GM04503 (cell line): ENCODE data around the gene PTBP1.
A peak's percentile ranks its signal among the peaks of the same experiment; 100 is the strongest.

Experiments
- DNase-seq: peaks from one replicate; pipeline ENCODE4 v3.0.0-alpha.2; 2012; ENCODE audit warnings: low read depth

The PTBP1 gene

DNA sequence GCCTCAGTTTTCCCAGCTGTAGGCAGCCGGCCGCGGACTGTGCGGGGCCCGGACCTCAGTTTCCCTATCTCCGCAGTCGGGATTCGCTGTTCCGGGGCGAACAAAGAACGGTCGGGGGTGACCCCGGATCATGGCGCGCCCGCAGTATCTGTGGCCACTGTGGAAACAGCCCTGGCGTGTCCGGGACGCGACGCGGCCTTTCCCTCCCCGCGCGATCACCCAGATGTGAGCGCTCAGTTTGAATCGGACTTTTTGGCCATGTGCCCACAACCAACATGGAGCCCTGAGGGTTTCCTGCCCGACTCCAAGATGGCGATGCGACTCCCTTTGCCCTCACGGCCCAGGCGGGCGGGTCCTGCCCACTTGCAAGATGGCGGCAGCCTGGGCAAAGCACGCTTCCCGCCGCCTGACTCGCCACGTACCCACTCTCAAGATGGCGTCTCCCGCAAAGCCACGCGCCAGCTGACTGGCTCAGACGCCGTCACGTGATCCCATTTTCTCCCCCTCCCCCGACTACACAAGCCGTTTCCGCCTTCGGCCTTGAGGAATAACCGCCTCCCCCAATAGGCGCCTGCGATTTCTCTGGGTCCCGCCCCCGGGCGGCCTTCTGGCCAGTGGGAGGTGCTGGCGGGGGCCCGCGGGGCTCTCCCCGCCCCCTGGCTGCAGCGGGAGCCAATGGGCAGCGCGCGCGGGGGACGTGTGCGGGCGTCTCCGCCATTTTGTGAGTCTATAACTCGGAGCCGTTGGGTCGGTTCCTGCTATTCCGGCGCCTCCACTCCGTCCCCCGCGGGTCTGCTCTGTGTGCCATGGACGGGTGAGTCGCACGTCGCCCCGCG lies at the start of gene PTBP1:
PTBP1 (plus strand) TSS at position 761 of the 836 bp plus-strand sequence; CDS start at position 807, 46 bp downstream.
- DNase-seq: peak; percentile 97

DNA sequence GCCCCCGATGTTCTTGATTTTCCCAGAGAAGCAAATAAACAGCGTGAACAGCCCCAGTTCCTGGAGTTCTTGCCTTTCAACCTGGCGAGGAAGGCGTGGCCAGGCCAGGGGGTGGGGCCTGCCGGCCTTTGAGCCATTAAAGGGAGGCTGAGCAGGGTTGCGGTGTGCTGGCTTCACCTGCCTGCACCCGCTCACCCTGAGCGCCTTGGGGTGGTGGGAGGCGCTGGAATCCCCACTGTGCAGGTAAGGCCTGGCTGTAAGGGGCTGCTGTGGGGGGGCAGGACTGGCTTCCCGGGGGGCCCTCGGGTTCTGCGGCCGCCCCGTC lies 49.0 kb upstream of the PTBP1 start:
- DNase-seq: no peak

DNA sequence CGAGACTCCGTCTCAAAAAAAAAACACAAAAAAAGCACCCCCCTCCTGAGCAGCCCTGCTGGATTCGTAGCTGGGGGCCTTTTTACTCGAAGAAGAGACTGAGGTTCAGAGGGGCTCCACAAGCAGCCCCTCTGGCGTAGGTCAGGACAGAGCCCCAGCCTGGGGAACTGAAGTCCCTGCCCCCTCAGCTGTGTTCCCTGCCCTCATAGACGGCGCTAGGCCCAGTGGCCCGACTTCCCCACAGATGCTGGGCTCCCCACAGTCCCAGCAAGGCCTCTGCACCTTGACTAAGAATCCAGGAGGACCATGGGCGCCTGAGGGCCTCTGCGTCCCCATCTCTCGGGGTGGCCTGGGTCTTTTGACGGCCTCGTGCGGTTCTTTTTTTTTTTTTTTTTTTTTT lies 47.4 kb upstream of the PTBP1 start:
- DNase-seq: no peak

DNA sequence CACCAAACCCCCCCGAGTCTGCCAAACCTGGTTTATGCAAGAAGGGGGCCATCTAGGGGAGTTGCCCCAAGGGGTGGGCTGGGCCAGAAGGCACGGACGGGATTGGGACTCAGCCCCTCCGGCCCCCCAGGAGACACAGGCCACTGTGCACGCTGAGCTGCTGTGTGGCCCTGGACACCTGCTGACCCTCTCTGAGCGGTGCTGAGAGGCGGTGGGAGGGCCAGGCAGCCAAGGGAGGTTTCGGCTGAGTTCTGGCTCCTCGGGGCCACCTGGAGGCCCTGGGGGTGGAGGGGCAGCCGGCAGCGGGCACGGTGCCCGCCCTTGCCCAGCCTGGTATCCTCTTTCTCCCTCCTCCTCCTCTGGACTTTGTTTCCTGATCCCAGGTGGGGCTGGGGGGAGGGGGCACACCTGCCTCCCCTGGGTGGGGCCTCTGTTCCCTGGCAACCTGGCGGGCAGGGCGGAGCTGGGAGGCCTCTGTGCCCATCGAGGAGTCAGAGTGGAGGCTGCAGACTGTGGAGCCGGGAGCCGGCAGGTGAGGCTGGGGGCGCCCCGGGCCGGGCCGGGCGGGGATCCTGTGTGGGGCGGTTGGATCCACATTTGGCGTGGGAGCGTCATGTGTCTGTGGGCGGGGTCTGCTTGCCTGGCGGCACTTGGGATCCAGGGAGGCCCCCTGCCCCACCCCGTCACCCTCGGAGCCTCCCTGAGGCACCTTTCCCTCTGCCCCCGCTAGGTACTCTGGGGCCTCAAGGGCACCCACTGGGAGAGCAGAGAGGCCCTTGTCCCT lies 46.4 kb upstream of the PTBP1 start, which contains the start of gene MISP:
MISP (plus strand) TSS at position 473 of the 784 bp plus-strand sequence. CDS start 5,835 bp downstream, outside the sequence.
- no peak for DNase-seq

DNA sequence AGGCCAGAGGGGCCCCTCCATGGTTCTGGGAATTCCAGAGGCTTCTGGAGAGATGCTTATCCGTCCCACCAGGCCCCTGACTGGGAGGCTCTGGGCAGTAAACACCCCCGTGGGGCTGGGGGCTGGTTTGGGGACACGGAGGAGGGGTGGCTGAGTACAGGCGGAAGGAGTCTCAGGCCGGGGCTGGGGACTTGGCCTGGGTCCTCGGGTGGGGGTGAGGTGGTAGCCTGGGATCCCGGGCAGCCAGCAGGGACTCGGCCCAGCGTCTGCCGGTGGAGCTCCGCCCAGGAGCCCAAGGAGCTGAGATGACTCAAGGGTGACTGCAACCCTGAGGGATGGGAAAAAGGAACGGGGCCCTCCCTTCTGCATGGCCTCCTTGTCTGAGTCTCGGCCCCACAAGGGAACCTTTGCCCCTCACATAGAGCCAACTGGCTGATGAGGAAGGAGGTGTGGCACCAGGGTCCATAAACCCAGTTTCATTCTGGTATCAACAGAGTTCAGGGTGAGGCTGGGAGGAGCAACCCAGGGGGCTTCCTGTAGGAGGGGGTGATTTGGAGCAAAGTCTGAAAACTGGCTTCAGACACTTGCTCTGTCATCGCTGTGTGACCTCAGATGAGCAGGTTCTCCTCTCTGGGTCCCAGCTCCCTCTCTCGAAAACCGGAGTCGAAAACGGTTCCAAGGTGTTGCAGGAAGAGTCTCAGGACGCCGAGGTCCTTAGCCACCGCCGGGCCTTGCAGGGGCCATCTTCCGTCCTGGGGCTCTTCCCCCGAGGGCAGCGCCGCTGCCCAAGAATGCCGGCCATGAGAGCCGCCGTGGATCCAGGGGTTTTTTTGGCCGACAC lies 45.5 kb upstream of the PTBP1 start:
- peak; percentile 49 for DNase-seq

DNA sequence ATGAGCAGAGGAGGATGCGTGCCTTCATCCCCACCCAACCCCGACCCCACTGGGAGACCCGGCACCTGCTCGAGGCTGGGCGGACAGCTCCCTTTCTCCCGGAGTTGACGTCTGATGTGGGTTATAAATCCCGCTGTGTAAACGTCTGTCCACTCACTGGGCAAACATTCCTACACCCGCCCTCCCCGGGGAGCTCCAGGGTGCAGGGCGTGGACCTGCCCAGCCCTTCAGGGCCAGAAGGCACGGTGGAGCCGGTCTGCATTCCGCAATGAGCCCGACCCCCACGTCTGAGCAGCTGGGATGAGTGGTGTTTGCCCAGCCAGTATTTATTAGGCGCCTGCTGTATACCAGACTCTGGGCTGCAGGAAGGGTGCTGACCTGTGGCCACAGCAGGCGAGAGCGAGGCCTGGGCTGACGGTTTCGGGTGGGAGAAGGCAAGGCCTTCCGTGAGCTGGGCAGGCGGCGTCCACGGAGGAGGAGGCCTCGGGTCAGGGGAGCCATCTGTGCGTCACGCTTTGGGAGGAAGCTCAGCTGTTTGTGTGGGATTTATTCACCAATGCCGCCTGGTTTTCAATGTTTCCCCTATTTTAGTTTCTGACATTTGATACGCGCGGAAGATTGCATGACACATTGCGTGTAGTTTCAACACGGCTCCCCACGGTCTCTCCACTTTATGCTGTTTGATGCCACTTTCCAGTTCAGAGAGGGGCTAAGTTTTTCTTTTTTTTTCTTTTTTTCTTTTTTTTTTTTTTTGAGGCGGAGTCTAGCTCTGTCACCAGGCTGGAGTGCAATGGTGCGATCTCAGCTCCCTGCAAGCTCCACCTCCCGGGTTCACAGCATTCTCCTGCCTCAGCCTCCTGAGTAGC lies 44.4 kb upstream of the PTBP1 start:
- peak; percentile 57 for DNase-seq

DNA sequence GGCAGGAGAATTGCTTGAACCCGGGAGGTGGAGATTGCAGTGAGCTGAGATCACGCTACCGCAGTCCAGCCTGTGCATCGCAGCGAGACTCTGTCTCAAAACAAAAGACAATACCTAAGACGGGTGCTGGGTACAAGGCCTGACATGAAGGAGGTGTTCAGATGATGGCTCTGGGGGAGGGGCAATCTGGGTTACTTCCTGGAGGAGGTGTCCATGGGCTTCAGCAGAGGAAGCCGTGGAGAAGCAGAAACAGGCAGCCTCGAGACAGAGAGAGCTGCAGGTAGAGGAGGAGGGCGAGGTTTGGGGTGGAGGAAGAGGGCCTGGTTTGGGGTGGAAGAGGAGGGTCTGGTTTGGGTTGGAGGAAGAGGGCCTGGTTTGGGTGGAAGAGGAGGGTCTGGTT lies 42.7 kb upstream of the PTBP1 start:
- DNase-seq: no peak

DNA sequence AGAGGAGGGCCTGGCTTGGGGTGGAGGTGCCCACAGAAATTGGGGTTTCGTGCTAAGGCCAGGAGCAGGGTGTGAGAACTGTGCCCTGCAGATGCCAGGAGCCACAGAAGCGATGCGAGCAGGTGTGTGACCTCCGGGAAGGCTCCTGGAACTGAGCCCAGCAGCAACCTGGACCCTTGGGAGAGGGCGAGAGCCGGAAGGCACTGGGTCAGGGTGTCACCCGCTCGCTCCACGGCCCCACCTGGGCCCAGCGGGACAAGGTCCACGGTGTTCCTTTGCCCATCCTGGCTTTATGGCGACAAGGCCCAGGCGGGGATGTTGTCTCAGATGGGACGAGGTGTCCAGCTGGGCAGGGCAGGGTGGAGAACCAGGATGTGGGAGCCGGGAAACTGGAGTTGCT lies 42.2 kb upstream of the PTBP1 start:
- no peak for DNase-seq

DNA sequence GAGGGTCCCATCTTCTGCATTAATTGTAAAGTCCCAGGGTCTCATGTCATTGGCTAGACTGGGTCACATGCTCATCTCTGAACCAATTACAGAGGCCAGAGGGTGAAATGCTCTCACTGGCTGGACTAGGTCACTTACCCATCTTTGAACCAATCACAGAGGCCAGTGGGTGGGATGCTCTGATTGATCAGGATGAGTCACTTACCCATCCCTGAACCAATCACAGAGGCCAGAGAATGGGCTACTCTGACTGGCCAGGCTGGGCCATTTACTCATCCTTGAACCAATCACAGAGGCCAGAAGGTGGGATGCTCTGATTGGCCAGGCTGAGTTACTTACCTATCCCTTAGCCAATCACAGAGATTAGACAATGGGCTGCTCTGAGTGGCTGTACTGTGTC lies 41.0 kb upstream of the PTBP1 start:
- DNase-seq: no peak

DNA sequence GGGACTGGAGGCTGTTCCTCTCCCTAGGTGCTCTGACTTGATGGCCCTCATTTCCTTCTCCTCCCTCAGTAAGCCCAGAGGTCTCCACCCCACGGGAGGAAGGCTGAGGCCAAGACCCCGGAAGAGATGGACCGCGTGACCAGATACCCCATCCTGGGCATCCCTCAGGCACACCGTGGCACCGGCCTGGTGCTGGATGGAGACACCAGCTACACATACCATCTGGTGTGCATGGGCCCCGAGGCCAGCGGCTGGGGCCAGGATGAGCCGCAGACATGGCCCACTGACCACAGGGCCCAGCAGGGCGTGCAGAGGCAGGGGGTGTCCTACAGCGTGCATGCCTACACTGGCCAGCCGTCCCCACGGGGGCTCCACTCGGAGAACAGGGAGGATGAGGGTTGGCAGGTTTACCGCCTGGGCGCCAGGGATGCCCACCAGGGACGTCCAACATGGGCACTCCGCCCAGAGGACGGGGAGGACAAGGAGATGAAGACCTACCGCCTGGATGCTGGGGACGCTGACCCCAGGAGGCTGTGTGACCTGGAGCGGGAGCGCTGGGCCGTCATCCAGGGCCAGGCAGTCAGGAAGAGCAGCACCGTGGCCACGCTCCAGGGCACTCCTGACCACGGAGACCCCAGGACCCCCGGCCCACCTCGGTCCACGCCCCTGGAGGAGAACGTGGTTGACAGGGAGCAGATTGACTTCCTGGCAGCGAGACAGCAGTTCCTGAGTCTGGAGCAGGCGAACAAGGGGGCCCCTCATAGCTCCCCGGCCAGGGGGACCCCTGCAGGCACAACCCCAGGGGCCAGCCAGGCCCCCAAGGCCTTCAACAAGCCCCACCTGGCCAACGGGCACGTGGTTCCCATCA lies 40.2 kb upstream of the PTBP1 start:
- DNase-seq: no peak

DNA sequence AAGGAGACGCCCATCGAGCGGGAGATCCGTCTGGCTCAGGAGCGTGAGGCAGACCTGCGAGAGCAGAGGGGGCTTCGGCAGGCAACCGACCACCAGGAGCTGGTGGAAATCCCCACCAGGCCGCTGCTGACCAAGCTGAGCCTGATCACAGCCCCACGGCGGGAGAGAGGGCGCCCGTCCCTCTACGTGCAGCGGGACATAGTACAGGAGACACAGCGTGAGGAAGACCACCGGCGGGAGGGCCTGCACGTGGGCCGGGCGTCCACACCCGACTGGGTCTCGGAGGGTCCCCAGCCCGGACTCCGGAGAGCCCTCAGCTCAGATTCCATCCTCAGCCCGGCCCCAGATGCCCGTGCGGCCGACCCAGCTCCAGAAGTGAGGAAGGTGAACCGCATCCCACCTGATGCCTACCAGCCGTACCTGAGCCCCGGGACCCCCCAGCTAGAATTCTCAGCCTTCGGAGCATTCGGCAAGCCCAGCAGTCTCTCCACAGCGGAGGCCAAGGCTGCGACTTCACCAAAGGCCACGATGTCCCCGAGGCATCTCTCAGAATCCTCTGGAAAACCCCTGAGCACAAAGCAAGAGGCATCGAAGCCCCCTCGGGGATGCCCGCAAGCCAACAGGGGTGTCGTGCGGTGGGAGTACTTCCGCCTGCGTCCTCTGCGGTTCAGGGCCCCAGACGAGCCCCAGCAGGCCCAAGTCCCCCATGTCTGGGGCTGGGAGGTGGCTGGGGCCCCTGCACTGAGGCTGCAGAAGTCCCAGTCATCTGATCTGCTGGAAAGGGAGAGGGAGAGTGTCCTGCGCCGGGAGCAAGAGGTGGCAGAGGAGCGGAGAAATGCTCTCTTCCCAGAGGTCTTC lies 39.2 kb upstream of the PTBP1 start:
- no peak for DNase-seq

DNA sequence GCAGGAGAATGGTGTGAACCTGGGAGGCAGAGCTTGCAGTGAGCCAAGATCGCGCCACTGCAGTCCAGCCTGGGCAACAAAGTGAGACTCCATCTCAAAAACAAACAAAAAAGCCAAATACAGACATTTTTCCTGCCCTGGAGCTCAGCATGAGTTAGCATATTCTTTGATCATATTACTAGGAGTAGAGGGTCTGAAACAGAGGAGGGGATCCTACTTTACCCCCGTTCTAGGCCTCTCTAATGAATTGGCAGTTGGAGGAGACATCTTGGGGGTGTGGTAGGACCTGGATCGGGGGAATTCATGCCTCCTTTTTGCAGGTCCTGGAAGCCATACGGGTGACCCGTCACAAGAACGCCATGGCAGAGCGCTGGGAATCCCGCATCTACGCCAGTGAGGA lies 34.1 kb upstream of the PTBP1 start:
- DNase-seq: no peak

DNA sequence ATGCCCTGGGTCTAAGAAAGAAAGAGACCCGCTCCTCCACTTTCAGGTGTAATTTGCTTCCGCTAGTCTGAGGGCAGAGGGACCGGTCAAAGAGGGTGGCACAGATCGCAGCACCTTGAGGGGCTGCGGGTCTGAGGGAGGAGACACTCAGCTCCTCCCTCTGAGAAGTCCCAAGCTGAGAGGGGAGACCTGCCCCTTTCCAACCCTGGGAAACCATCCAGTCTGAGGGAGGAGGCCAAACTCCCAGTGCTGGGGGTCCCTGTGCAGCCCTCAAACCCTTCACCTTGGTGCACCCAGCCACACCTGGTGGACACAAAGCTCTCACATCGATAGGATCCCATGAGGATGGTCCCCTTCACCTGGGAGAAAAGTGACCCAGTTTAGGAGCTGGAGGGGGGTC lies 33.4 kb upstream of the PTBP1 start:
- DNase-seq: no peak

DNA sequence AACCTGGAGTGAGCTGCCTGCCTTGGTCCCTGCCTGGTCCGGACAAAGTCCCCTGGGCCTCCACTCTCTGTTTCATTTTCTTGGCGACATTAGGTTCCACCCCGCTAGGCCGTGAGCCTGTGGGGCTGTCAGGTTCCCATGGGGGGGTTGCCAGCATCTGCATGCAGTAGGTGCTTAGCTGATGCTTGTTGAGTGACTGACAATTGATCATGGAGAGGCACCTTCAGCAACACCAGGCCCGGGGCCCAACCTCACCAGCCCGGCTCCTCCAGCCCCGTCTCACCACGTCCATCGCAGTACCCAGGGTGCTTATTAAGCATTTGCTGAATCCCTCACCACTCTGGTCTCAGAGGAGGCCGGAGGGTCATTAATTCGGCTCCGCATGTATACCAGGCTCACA lies 33.0 kb upstream of the PTBP1 start:
- no peak for DNase-seq

DNA sequence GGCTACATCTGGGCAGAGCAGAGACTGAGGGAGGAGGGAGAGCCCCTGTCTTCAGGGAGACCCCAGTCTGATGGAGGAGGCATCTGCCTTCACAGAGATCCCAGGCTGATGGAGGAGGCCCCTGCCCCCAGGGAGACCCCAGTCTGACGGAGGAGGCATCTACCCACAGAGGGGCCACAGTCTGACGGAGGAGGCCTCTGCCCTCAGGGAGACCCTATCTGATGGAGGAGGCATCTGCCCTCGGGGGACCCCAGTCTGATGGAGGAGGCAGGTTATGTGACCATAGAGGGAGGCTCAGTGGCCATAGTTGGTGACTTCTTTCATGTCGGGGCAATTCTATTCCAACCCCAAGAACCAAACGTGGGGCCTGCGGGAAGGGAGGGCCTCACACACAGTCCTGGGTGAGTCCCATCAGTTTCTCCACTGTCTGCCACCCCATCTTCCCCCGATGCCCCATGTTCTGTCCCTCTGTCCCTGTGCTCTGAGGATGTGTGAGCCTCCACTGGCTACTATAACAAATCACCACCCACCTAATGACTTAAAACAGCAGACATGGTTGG lies 32.0 kb upstream of the PTBP1 start:
- no peak for DNase-seq

DNA sequence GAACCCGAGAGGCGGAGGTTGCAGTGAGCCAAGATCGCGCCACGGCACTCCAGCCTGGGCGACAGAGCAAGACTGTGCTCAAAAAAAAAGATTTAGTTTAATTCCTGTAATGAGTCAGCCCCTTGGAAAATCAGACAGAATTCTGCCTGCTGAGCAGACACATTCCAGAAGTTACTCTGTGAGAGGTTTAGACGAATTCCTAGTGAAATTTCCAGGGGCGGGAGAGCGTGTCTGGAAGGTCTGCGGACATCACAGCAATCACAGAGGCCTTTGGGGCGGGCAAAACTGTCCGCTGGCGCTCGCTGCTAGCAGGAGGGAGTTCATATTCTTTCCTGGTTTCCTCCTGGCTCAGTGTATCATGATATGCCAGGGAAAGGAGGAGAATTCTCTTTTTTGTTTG lies 28.8 kb upstream of the PTBP1 start:
- peak; percentile 86 for DNase-seq

DNA sequence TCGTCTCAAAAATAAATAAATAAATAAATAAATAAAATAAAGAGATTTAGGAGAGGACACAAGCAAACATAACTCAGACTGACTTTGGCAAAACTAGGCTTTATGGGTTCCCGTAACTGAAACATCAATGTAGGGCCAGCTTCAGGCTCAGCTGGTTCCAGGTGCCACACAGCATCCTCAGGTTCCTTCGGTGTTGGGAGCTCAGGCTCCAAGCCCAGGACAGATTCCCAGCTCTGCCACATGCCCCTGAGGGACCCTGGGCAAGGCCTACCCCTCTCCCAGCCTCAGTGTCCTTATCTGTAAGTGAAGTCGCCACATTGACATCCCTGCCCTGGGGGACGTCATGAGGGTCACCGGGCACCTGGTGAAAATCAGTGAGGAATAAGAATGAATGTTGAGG lies 27.6 kb upstream of the PTBP1 start:
- DNase-seq: no peak

DNA sequence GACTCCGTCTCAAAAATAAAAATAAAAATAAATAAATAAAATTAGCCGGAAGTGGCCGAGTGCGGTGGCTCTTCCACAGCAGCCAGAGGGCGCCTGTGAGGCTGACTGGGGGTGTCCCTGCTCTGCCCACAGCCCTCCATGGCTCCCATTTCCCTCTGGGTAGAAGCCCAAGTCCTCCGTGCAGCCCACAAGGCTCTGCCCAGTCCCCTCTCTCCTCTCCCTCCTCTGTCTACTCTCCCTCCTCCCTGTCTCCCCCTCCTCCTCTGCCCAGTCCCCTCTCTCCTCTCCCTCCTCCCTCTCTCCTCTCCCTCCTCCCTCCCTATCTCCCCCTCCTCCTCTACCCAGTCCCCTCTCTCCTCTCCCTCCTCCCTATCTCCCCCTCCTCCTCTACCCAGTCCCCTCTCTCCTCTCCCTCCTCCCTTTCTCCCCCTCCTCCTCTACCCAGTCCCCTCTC lies 25.9 kb upstream of the PTBP1 start:
- DNase-seq: no peak

DNA sequence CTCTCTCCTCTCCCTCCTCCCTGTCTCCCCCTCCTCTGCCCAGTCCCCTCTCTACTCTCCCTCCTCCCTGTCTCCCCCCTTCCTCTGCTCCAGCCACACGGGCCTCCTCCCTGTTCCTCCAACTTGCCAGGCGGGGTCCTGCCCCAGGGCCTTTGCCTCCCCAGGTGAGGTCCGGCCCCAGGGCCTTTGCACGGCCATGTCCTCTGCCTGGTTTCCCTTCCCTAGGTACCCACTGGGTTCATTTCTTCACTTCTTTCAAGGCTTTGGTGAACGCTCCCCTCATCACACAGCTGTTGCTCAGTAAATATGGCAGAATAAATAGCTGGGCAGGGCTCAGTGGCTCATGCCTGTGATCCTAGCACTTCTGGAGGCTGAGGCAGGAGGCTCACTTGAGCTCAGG lies 25.2 kb upstream of the PTBP1 start:
- no peak for DNase-seq
